ENCODE measurements around the gene AMZ1. TPM values are rescaled to one million over a fixed set of nuclear protein-coding genes. Genes with fewer than 3 reads are reported as not detected.

AMZ1 gene
- total RNA-seq, 4 donors from 2014 or later, result under 0.01 to 1.2 (median 0.53) TPM

- whole genome bisulfite sequencing, result 54% methylated on average over 30 of the region's 33 CpGs
- TF ChIP-seq POLR2AphosphoS5 (IDR thresholded peaks at IDR 0.05), result no peak
- TF ChIP-seq CTCF (IDR thresholded peaks at IDR 0.05), result no peak
- TF ChIP-seq POLR2A (IDR thresholded peaks at IDR 0.05; ENCODE audit: low read depth), result no peak
- no peak for TF ChIP-seq EP300 (IDR thresholded peaks at IDR 0.05)
- DNase-seq (ENCODE audit: extremely low spot score), result no peak
- Histone ChIP-seq H3K9me3 (peaks cover 0 to 4% (median 0%) of the 10 kb centered on the region in 4 donors), H3K27ac (replicated peaks in 1 of 4) (no peak overlapping the region), H3K4me1 (peaks cover 16 to 31% (median 17%) of the 10 kb centered on the region in 4 donors), H3K27me3 (peaks cover 0 to 7% (median 0%) of the 10 kb centered on the region in 4 donors), H3K4me3 (no peak overlapping the region), H3K36me3 (peaks cover 0 to 20% (median 13%) of the 10 kb centered on the region in 4 donors)
- intact Hi-C loops (cut with DNase I), result no loop called here
These were observed 22.6 kb upstream of the AMZ1 start for GRCh38 chr7:2665359-2665791.

GRCh38 chr7:2666155-2666554, 21.8 kb upstream of the AMZ1 start:
- no peak overlapping the region for H3K4me3 ChIP-seq
- peaks cover 0 to 12% (median 0%) of the 10 kb centered on the region in 4 donors for H3K27me3 ChIP-seq
- TF ChIP-seq CTCF (IDR thresholded peaks at IDR 0.05) (no peak), POLR2AphosphoS5 (IDR thresholded peaks at IDR 0.05) (no peak), POLR2A (IDR thresholded peaks at IDR 0.05; ENCODE audit: low read depth) (no peak), EP300 (IDR thresholded peaks at IDR 0.05) (no peak)
- H3K9me3 ChIP-seq, result peaks cover 0 to 4% (median 0%) of the 10 kb centered on the region in 4 donors
- WGBS, result 79% methylated on average over 5 of the region's 6 CpGs
- peaks cover 0 to 13% (median 11%) of the 10 kb centered on the region in 4 donors for H3K36me3 ChIP-seq
- peaks cover 21 to 39% (median 23%) of the 10 kb centered on the region in 4 donors for H3K4me1 ChIP-seq
- no peak for DNase-seq (ENCODE audit: extremely low spot score)
- no peak overlapping the region for H3K27ac ChIP-seq (replicated peaks in 1 of 4)
- intact Hi-C loops (cut with DNase I), result no loop called here

GRCh38 chr7:2666588-2667250, 21.3 kb upstream of the AMZ1 start:
- Histone ChIP-seq H3K4me3 (no peak overlapping the region), H3K4me1 (peaks cover 22 to 41% (median 25%) of the 10 kb centered on the region in 4 donors), H3K9me3 (peaks cover 0 to 4% (median 0%) of the 10 kb centered on the region in 4 donors), H3K27me3 (peaks cover 0 to 15% (median 0%) of the 10 kb centered on the region in 4 donors), H3K27ac (replicated peaks in 1 of 4) (no peak overlapping the region), H3K36me3 (peaks cover 0 to 8% (median 6%) of the 10 kb centered on the region in 4 donors)
- 68% methylated on average over 17 of the region's 18 CpGs for WGBS
- no peak for DNase-seq (ENCODE audit: extremely low spot score)
- intact Hi-C loops (cut with DNase I), result no loop called here
- TF ChIP-seq POLR2AphosphoS5 (IDR thresholded peaks at IDR 0.05), result no peak
- no peak for TF ChIP-seq CTCF (IDR thresholded peaks at IDR 0.05)

GRCh38 chr7:2667843-2668242, 20.2 kb upstream of the AMZ1 start:
- H3K9me3 ChIP-seq, result peaks cover 0 to 4% (median 0%) of the 10 kb centered on the region in 4 donors
- intact Hi-C loops (cut with DNase I), result no loop called here
- H3K27ac ChIP-seq (replicated peaks in 1 of 4), result no peak overlapping the region
- H3K4me3 ChIP-seq, result no peak overlapping the region
- no peak for DNase-seq (ENCODE audit: extremely low spot score)
- no peaks in the 10 kb centered on the region for H3K36me3 ChIP-seq
- peaks cover 0 to 15% (median 0%) of the 10 kb centered on the region in 4 donors for H3K27me3 ChIP-seq
- TF ChIP-seq POLR2AphosphoS5 (IDR thresholded peaks at IDR 0.05) (no peak), POLR2A (IDR thresholded peaks at IDR 0.05; ENCODE audit: low read depth) (no peak), EP300 (IDR thresholded peaks at IDR 0.05) (no peak), CTCF (IDR thresholded peaks at IDR 0.05) (no peak)
- WGBS, result 89% methylated on average over 7 of the region's 7 CpGs
- peaks cover 17 to 33% (median 20%) of the 10 kb centered on the region in 4 donors for H3K4me1 ChIP-seq
